Astrocyte of the spinal cord (primary cell): ENCODE results near the gene CYP2J2.
"Not testable (repeated sequence)": the region's sequence is repeated elsewhere in the genome, so short reads cannot be mapped to it uniquely, and the experiment has no call there.

Source experiments
- DNase-seq: peaks from one replicate; pipeline ENCODE4 v3.0.0; 2011; ENCODE audit warnings: low read depth, low spot score
- H3K4me3 ChIP-seq: 2 replicates; pipeline ENCODE4 v1.5.1; 2011; ENCODE audit warnings: low read depth, mild to moderate bottlenecking, low read length, moderate library complexity
- in situ Hi-C: cut with HindIII; loops from 2 replicates; pipeline ENCODE4 v1.10.0; 2017; ENCODE audit warnings: low sequenced_read_pairs
- TF ChIP-seq, protein P1 (sequence below): IDR thresholded peaks from 2 replicates; pipeline ENCODE4 v1.5.1; 2012; ENCODE audit warnings: low read depth, mild to moderate bottlenecking, low read length, inconsistent platforms

Gene CYP2J2

DNA sequence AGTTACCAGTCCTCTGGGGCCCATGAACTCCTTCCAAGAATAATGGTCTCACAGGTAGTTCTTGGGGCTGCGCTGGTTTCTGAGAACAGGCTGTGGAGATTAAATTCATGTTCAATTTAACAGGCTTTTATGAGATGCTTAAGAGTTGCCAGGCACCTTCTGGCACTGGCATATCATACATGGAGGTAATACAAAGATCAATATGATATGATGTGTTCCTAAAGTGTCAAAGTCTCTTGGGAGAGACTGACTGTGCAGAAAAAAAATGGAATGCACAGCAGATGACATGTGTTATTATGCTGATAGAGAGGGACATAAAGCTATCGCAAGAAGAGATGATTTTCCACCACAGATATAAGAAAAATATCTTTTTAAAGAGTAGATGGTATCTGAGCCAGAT lies 6.8 kb downstream of the CYP2J2 start:
- in situ Hi-C loops: no loop called here
- DNase-seq: no peak
- no peak overlapping the region for H3K4me3 ChIP-seq
- TF ChIP-seq, protein P1, sequence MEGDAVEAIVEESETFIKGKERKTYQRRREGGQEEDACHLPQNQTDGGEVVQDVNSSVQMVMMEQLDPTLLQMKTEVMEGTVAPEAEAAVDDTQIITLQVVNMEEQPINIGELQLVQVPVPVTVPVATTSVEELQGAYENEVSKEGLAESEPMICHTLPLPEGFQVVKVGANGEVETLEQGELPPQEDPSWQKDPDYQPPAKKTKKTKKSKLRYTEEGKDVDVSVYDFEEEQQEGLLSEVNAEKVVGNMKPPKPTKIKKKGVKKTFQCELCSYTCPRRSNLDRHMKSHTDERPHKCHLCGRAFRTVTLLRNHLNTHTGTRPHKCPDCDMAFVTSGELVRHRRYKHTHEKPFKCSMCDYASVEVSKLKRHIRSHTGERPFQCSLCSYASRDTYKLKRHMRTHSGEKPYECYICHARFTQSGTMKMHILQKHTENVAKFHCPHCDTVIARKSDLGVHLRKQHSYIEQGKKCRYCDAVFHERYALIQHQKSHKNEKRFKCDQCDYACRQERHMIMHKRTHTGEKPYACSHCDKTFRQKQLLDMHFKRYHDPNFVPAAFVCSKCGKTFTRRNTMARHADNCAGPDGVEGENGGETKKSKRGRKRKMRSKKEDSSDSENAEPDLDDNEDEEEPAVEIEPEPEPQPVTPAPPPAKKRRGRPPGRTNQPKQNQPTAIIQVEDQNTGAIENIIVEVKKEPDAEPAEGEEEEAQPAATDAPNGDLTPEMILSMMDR: no peak

DNA sequence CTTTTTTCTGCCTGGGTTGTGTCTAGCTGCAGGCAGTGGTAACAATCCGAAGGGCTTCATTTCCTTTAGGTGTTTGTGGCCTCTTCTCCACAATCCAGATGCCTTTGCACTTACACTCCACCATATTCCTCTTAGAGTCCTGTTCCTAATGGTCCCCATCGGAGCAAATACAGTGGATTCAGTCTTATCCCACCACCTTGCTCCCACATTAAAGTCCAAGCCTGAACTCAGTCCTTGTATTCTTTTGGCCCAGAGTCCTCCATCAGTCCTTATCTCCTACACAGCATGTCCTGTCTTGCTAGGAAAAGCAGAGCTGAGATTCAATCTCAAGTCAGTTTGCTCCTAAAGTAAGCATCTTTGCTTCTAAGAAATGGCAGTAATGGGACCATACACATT lies 8.8 kb downstream of the CYP2J2 start:
- no peak for DNase-seq
- no peak overlapping the region for H3K4me3 ChIP-seq
- in situ Hi-C loops: no loop called here
- TF ChIP-seq, protein P1: no peak

DNA sequence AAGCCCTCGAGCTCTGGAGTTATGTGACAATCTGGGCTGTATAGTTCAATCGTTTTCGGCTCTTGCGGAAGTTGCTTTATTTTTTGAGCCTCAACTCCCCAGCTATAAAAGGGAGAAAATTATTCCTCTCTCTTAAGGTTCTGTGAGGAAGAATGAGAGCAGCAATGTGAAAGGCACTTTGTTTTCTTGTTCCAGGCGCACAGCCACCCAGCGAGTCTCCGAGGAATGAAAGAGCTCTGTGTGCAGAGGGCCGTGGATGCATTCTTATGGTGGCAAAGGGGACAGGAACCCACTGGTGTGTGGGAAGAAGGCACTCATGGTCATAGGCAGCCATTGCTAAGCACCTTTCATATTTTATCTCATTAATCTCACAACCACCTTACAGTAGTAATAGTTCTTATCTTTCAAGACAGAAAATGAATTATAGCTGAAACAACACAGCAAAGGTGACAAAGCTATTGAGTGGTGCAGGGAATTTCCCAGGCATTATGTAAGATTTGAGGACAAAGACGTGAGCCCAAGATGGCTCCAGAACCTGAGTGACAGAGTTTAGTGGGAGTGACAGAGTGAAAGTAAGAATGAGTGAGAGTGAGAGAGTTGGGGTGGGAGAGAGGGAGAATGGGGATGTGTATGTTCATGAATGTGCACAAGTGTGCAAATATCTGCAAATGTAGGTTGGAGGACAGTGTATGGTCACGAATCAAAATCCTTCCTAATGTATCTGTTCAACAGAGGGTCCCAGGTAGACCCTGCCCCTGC lies 9.4 kb downstream of the CYP2J2 start:
- TF ChIP-seq, protein P1: no peak
- no peak for DNase-seq
- H3K4me3 ChIP-seq: no peak overlapping the region
- in situ Hi-C loops: no loop called here

DNA sequence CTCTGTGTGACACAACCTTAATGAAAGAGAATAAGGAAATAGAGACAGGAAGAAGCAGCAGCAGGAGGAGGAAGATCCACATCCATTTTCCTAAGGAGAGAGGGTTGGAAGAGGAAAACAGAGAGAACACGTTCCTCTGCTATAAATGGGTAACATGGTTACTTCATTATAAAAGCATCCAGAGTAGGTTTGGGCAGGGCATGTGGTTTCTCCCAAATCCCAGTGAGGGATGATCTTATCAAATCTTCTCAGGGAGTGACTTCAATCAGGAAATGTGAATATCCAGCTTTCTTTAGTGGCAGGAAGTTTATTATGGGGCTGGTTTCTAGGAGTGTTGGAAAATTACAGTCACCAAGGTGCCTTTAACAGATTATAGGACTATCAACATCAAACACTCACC lies 11.1 kb downstream of the CYP2J2 start:
- in situ Hi-C loops: no loop called here
- no peak for DNase-seq
- TF ChIP-seq, protein P1: no peak
- no peak overlapping the region for H3K4me3 ChIP-seq

DNA sequence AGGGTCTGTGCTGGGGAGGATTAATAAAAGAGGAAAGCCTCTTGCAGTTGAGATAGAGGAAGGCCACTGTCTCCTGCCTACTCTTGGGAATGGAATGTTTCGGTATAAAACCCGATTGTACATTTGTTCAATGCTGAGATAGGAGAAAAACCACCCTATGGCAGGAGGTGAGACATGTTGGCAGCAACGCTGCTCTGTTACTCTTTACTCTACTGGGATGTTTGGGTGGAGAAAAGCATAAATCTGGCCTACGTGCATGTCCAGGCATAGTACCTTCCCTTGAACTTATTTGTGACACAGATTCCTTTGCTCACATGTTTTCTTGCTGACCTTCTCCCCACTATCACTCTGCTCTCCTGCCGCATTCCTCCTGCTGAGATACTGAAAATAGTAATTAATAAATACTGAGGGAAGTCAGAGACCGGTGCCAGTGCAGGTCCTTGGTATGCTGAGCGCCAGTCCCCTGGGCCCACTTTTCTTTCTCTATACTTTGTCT lies 11.7 kb downstream of the CYP2J2 start:
- in situ Hi-C loops, DNase-seq, H3K4me3 ChIP-seq: not testable (repeated sequence)

DNA sequence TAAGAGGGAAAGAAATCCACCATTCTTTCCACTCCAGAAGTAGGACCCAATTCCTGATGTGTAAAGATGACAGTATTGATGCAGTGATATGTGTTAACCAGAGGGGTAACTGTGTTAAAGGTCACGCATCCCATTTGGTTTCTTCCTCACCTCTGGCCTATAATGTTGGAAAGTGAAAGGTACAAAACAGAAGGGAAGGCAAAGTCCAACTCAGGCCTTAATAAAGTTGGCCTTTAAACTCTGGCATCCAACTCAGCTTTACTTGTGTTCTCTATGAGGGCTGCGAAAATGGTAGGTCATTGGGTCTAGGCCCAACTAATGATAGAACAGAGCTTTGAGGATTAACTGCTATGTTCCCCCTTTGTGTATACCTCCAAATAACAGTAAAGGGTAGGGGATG lies 17.9 kb downstream of the CYP2J2 start:
- TF ChIP-seq, protein P1: no peak
- in situ Hi-C loops: no loop called here

DNA sequence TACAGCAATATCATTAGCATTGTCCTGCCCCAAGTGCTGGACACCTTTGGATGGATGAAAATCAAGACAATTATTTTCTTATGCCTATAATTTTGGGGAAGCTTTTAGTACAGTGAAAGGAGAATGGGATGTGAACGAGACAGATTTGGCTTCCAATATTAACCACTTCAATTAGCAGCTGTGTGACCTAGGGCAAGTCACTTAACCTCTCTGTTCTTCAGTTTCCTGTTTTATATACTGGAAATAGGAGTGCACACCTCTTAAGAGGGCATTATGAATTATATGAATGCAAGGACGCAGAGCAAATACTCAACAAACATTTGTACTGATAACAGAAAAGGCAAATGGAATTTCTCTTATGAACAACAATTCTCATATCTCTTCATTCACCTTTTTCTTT lies 18.5 kb downstream of the CYP2J2 start:
- no peak for DNase-seq
- in situ Hi-C loops: no loop called here
- TF ChIP-seq, protein P1: no peak
- H3K4me3 ChIP-seq: no peak overlapping the region

More for the DNA sequence above, 17.9 kb downstream of the CYP2J2 start:
- H3K4me3 ChIP-seq: no peak overlapping the region
- no peak for DNase-seq
